C4-2B (cell line): ENCODE measurements around the gene CLSTN2.

Experiments used
- H3K27ac ChIP-seq: fragments of 450-650 bp; 2 replicates; pipeline ENCODE4 v1.5.1; 2017
- ZFX ChIP-seq: fragments of 450-650 bp; IDR thresholded peaks from 2 replicates; pipeline ENCODE4 v1.6.1; 2017
- TF ChIP-seq, protein P1 (sequence below): fragments of 450-650 bp; conservative IDR thresholded peaks from 2 replicates; pipeline ENCODE4 v1.5.1; 2017; ENCODE audit warnings: mild to moderate bottlenecking

CLSTN2 gene

DNA sequence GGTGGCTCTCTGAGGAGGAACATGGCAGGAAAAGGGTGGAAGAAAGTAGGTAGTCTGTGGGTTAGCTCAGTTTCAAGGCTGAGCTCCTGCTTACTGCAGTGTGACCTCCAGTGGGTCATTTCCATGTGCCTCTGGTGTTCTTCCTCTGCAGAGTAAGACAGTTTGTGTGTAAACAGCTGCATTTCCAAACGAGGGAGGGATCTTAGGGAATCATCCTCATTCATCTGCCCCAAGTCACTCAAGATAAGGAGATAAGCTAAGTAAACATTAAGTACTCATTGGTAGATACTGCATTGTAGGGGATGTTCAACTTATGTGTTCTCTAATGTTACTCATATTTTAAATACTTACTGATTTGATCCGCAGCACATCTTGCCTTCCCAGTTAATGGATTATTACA lies 83.6 kb downstream of the CLSTN2 start:
- no peak for TF ChIP-seq ZFX
- no peak overlapping the region; the same call in 1 of the 2 replicates for H3K27ac ChIP-seq

DNA sequence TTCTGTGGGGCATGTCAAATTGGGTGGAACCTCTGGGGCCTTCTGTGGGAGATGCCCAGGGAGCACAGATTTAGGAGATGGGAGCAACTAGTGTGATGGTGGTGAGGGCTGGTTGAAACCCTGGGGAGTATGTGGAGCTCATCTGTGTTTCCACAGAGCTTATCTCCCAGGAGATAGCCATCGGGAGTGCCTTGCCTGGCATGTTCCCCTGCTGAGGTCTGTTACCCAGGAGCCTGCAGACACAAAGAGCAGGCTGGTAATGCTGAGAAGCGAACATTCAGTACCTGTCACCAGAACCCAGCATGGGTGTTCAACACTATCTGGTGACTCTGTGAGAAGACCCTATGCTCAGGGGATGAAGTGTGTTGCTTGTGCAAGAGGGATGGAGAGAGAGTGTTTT lies 85.0 kb downstream of the CLSTN2 start:
- TF ChIP-seq ZFX, result no peak
- TF ChIP-seq, protein P1, sequence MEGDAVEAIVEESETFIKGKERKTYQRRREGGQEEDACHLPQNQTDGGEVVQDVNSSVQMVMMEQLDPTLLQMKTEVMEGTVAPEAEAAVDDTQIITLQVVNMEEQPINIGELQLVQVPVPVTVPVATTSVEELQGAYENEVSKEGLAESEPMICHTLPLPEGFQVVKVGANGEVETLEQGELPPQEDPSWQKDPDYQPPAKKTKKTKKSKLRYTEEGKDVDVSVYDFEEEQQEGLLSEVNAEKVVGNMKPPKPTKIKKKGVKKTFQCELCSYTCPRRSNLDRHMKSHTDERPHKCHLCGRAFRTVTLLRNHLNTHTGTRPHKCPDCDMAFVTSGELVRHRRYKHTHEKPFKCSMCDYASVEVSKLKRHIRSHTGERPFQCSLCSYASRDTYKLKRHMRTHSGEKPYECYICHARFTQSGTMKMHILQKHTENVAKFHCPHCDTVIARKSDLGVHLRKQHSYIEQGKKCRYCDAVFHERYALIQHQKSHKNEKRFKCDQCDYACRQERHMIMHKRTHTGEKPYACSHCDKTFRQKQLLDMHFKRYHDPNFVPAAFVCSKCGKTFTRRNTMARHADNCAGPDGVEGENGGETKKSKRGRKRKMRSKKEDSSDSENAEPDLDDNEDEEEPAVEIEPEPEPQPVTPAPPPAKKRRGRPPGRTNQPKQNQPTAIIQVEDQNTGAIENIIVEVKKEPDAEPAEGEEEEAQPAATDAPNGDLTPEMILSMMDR, result no peak
- H3K27ac ChIP-seq, result no peak overlapping the region

- TF ChIP-seq ZFX, result no peak
- no peak overlapping the region for H3K27ac ChIP-seq
These were observed 85.6 kb downstream of the CLSTN2 start for GRCh38 chr3:140020541-140020940.

DNA sequence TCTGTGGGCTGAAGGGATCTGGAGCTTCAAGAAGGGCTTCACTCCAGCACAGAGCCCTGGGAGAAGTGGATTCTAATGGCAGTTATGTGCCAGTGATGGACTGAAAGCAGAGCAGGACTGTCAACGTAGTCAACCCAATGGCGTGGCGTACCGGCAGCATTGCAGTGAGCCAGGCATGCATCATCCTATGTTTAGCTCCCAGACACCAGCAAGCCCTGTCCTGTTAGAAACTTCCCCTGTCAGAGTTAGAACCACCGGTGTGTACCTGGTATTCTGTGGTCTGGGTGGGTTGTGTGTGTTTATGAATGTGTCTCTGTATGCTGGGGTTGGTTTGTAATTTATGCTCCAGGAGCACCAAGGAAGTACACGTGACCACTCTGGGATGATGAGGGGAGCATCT lies 86.3 kb downstream of the CLSTN2 start:
- no peak for TF ChIP-seq ZFX
- TF ChIP-seq, protein P1, result no peak
- H3K27ac ChIP-seq, result no peak overlapping the region

- no peak overlapping the region for H3K27ac ChIP-seq
- TF ChIP-seq ZFX, result no peak
- TF ChIP-seq, protein P1, result no peak
These were observed 87.2 kb downstream of the CLSTN2 start for GRCh38 chr3:140022066-140022770.

- TF ChIP-seq, protein P1, result no peak
- no peak for TF ChIP-seq ZFX
- H3K27ac ChIP-seq, result no peak overlapping the region
These were observed 88.9 kb downstream of the CLSTN2 start for GRCh38 chr3:140023616-140024530.

- no peak overlapping the region for H3K27ac ChIP-seq
- TF ChIP-seq, protein P1, result no peak
- TF ChIP-seq ZFX, result no peak
These were observed 96.2 kb downstream of the CLSTN2 start for GRCh38 chr3:140031170-140031569.

- no peak overlapping the region for H3K27ac ChIP-seq
- TF ChIP-seq, protein P1, result no peak
- no peak for TF ChIP-seq ZFX
These were observed 99.1 kb downstream of the CLSTN2 start for GRCh38 chr3:140034058-140034457.
